Testis (tissue), 2 donors: Measurements from ENCODE around the gene CACNG3.

Experiments used
- CTCF ChIP-seq, 3 experiments: fragments of 450-650 bp in 2 of 3; fragments of 200-600 bp in 1 of 3; sonication (generic) in 1 of 3; IDR thresholded peaks; one replicate each; pipeline ENCODE4 v1.5.1; 2016 to 2019; ENCODE audit warnings: antibody characterized with exemption in 3 of 3, mild to moderate bottlenecking in 2 of 3, moderate library complexity in 1 of 3
- POLR2A ChIP-seq: fragments of 450-650 bp; IDR thresholded peaks from one replicate; pipeline ENCODE4 v1.6.1; 2017; ENCODE audit warnings: antibody characterized with exemption, mild to moderate bottlenecking, moderate library complexity

GRCh38 chr16:24336491-24336890 lies 80.4 kb downstream of the CACNG3 start:
- TF ChIP-seq CTCF (IDR thresholded peaks at IDR 0.05) (no peak), POLR2A (no peak)
